HG03039 (cell line): ENCODE data around the gene BIRC6.
A peak's percentile ranks its signal among the peaks of the same experiment; 100 is the strongest.
"Not testable (repeated sequence)": the region's sequence is repeated elsewhere in the genome, so short reads cannot be mapped to it uniquely, and the experiment has no call there.

Experiments
- ATAC-seq: cut with Tn5 transposase; IDR thresholded peaks from one replicate; pipeline ENCODE4 v1.9.1; 2021; ENCODE audit warnings: mild to moderate bottlenecking, moderate library complexity; ENCODE audit not compliant: unreplicated experiment

BIRC6 gene

DNA sequence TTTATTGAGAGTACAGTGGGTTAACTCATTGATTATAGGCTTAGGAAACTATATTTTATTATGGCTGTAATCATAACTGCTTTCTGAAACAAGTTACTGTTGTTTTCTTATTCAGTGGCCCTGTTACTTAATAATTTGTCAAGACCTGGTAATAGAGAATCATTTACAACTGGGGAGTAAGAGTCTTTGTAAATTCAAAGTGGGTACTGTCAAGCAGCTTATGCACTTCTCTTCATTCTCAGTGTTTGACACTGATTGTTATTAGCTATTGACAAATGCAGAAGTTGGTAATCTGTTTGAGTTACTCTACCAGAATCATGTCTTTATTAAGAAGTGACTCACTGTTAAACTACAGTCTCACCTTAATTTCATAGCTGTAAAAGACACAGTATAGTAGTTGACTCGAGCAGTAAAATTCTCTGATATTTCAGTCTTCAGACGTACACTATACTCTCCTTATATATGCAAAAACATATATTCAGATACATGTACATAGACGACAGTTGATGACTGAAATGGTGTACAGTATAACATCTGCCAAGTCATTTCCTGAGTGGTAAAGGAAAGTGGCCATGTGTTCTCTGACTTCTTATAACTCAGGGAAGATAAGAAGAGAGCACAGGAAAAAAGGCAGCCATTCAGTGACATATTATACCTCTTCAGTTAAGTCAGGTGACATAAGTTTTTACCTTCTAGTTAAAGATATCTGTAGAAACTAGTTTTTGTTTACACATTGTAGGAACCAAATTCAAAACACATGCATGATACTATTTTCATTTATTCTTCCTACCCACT lies 235.0 kb downstream of the BIRC6 start:
- ATAC-seq: peak; percentile 74

DNA sequence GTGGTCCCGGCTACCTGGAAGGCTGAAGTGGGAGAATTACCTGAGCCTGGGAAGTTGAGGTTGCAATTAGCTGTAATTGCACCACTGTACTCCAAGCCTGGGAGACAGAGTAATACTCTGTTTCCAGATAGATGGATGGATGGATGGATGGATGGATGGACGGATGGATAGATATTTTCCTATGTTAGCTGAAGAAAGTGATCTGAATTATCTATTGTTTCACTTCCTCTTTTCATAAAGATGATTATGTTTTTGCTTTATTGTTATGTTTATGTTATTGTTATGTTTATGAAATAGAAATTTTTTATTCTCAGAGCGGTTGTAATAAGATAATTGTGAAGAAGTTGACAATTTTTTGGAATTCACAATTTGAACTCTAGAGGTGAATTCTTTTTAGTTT lies 237.8 kb downstream of the BIRC6 start:
- no peak for ATAC-seq

DNA sequence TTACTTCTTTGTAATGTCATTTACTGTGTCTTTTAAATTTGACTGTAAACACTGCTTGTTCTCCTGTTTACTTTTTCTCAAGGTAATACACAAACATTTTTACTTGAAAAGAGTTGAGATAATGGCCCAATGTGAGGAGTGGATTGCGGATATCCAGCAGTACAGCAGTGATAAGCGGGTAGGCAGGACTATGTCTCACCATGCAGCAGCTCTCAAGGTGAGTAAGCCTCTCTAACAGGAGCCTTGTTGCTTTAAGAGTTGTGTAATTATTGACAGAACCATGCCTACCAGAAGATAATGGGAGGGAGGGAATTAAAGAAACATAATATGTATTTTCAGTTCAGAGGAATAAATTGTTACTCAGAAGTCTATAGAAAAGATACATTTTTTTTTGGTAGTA lies 254.5 kb downstream of the BIRC6 start:
- no peak for ATAC-seq

DNA sequence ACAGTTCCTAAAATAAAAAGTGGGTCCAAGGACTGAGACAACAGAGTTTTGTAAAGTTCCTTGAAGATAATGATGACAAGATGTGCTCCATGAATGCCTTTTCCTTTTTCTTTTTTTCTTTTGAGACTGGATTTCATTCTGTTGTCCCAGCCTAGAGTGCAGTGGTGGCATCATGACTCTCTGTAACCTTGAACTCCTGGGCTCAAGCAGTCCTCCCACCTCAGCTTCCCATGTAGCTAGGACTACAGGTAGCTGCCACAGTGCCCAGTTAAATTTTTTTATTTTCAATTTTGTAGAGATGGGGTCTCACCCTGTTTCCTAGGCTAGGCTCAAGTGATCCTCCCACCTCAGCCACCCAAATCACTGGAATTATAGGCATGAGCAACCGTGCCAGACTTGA lies 254.9 kb downstream of the BIRC6 start:
- no peak for ATAC-seq

DNA sequence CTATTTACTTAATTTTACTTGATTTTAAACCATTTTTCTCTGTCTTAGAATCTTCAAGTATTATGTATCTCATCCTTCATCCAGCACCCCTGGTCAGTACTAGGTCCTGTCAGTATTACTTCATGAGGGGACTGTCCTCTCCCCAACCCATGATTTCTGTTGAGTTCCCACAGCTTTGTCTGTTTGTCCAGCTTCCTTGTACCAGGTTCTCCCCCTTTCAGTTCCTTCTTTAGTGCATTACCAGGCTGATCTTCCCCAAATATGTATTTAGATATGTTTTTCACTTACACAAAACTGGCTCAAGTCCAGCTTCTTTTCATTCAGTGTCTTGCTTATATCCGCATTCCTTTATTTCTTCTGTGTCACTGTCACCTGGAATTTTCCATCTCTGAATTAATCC lies 257.3 kb downstream of the BIRC6 start:
- no peak for ATAC-seq

DNA sequence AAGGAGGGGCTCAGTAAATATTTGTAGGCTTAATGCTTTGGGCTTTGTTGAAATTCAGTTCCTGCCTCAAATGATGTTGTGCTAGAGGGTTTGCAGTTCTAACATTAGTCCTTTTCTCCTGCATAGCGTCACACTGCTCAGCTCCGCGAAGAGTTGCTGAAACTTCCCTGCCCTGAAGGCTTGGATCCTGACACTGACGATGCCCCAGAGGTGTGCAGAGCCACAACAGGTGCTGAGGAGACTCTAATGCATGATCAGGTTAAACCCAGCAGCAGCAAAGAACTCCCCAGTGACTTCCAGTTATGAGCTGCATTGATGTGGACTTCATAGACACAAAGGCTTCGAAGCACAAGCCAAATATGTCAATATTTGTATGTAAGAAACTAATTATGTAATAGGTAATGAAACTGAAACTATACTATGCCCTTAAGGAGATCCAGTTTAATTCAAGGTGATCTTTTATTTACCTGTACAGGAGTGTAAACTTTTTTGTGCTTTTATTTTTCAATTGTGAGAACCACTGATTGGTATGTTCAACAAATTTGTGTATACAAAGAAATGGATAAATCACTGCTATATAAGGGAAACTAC lies 260.9 kb downstream of the BIRC6 start:
- ATAC-seq: no peak

DNA sequence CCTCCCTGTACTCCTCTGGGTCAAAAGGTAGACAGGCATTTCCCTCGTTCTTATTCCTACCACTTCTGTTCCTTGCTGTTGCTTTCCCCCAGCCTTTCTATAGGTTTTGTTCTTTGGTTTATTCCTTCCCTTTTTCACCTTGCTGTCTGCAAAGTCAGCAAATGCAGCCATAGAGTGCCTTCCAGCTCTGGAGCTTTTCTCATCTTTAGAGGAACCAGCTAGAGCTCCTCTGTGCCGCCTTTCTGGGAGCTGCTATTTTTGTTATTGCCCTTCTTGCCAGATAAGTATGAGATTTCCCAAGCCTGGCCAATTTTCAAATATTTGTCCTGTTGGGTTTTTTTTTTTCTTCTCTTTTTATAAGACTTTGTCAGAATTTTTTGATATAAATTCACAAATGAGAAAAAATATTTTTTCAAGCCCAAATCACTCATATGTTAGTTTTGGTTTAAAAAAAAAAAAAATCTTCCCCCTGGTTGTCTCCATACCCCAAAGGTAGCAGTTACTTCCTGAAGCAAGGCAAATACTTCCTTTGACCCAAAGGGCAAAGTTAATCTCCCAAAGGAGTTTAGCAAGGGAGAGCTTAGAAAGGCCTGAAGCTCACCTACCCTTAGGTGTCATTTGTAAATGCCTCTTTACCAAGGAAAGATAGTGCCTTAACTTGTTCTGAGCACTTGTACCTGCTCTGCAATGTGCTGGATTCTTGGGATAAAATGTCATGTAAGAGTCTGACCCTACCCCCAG lies 265.9 kb downstream of the BIRC6 start:
- no peak for ATAC-seq

DNA sequence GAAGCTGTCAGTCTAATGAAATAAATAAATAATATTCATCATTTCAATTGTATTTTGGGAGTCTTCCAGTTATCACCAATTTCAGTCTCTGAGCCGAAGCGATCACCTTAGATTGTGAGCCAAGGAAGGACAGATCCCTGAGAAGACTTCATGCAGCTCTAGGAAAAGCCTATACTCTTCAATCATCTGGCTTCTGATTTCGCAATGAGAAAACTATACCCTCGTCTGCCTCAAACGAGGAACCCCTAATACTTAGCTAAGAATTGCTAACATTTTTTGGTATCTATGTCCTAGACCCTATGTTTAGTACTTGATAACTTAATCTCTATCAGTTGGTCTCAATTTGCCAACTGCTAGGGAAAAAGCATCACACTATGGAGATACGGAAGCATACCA lies 266.5 kb downstream of the BIRC6 start:
- no peak for ATAC-seq

DNA sequence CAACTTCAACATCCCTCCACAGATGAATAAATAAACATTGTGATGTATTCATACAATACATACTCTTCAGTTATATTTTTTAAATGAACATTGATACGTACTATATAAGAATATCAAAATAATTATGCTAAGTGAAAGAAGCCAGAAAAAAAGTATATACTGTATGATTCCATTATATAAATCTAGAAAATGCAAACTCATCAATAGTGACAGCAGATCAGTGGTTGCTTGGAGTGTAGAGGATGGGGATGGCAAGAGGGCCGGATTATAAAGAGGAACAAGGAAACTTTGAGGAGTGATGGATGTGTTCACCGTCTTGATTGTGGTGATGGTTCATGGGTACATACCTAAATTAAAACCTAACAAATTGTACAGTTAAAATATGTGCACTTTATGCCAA lies 268.0 kb downstream of the BIRC6 start:
- no peak for ATAC-seq

DNA sequence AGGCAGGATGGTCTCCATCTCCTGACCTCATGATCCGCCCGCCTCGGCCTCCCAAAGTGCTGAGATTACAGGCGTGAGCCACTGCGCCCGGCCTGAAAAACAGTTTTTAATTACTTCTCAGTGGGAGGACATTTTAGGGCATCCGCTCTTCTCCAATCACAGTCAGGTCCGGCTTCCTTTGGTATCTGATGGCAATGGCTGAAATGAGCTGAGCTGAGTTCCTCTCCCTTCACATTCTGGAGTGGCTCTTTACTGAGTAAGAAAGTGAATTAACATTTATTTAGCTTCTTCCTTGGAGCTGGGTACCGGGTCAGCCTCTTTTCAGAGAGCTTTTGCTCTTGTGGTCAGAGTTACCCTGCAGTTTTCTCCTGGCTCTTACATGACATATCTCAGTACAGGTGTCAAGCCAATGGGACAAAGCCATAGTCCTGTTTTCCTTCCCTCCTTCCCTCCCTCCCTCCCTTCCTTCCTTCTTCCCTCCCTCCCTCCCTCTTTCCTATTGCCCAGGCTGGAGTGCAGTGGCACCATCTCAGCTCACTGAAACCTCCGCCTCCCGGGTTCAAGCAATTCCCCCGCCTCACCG lies 269.9 kb downstream of the BIRC6 start:
- no peak for ATAC-seq

DNA sequence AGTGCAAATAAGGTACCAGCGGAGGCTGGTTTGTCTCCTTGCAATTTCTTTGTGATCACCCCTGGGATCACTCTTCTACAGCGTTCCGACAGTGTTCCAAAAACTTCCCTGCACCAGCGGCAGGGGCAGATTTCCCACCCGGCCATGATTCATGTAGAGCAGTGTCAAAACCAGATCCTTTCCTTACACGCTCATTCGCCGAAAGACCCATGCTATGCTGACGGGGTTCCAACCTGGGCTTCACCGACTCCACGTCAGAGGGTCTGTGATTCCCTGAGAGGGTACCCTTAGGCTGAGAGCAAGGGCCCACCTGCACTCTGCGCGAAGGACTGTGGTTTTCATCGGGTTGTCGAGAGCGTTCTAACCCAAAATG lies 270.6 kb downstream of the BIRC6 start:
- peak; percentile 31 for ATAC-seq

DNA sequence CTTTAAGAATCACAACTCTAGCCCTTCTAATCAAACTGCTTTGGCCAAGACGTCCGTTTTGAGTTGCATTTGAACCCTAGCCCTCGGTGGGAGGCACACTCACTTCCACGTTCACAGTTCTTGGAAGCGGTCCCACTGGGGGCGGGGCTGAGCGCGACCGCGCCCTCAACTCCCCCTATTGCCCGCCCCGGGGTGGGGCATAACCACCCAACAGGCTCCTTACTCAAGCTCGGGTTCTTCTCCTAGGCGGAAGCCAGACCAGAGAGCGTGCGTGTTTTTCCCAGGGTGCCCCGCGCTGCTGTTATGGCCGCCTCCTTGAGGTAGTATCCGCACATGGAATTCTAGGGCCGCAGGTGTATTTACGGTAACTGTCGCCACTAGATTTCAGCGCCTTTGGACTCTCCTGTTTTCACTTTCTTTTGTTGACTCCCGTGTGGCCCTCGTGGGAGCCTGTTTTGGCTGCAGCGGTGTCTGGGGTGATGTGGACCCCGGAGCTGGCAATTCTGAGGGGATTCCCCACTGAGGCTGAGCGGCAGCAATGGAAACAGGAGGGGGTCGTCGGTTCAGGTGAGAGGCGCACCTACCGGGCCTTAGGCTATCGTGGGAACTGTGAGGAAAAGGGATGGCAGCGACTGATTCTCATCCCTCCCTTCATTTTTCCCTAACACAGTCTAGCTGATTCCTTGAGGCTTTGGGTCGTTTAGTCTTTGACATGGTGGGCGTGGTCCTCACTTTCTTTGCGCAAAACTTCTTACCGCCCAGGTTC lies 271.2 kb downstream of the BIRC6 start, which contains the start of gene TTC27:
TSS of gene TTC27 (plus strand) at position 237 of the 766 bp plus-strand sequence. CDS start at position 480, 243 bp downstream.
- peak; percentile 100 for ATAC-seq

DNA sequence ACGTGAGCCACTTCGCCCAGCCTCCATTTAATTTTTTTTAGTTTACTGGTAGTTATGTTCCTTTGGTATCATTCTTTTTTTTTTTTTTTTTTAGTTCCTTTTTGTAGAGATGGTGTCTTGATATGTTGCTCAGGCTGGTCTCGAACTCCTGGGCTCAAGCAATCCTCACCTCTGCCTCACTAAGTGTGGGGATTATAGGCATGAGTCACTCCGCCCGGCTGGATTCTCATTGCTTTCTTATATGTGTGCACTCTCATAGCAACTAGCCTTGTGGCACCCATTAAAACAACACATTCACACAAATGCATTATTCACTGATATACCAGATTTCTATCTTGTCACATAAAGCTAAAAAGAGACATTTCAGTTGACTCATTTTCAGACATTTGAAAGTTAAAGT lies 275.3 kb downstream of the BIRC6 start:
- ATAC-seq: no peak

DNA sequence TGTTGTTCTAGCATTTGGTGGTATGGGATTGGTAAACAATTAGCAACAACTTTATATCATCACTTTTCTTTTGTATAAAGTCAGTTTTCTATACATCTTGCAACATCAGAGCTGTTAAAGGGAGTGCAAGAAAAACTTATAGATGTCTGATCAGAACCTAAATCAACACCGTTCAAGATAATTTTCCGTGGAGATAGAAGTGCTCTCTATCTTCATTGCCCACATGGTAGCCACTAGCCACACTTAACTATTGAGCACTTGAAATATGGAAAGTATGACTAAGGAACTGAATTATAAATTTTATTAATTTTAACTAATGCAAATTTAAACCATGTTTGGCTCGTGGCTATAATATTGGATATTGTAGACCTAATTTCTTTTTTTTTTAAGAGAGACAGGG lies 276.2 kb downstream of the BIRC6 start:
- no peak for ATAC-seq

DNA sequence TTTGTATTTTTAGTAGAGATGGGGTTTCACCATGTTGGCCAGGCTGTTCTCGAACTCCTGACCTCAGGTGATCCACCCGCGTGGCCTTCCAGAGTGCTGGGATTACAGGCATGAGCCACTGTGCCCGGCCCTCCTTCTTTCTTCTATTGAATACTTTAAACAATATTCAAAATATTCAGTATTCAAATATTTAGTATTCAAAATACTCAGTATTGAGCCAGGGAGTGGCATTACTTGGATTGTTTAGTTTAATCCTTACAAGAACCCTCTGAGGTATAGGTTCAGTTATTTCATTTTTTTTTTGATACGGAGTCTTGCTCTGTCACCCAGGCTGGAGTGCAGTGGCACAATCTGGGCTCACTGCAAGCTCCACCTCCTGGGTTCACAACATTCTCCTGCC lies 281.7 kb downstream of the BIRC6 start:
- ATAC-seq: not testable (repeated sequence)

DNA sequence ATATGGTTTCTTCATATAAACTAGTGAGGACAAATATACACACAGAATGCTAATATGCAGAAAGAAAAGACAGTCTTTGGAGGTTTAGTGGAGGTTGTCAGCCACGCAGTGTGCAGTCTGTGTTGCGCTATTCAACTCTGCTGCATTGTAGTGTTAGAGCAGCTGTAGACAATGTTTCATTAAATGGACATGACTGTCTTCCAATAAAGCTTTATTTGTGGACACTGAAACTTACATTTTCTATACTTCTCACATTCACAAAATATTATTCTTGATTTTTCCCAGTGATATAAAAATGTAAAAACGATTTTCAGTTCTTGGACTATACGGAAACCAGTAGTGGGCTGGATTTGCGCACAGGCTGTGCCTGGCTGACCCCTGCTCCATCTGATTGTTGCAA lies 284.4 kb downstream of the BIRC6 start:
- ATAC-seq: no peak

DNA sequence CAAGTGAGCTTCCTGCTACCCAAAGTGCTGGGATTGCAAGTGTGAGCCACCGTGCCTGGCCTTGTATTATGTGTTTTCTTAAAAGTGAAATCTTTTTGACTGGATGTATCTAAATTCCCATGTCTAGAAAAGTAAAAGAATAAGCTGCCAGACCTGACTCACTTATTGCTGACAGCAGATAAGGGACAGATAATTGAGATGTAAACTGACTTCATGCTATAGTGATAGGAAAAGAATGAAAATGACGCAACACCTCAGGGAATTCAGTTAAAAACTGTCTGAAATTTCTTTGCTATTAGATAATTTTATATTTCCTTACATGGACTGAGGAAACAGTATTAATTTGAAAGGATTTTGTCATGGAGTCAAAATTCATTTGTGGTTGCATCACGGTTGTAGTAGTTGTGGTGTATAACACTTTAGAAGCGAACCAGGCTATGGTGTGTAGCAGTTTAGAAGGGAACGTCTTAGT lies 290.4 kb downstream of the BIRC6 start:
- no peak for ATAC-seq

DNA sequence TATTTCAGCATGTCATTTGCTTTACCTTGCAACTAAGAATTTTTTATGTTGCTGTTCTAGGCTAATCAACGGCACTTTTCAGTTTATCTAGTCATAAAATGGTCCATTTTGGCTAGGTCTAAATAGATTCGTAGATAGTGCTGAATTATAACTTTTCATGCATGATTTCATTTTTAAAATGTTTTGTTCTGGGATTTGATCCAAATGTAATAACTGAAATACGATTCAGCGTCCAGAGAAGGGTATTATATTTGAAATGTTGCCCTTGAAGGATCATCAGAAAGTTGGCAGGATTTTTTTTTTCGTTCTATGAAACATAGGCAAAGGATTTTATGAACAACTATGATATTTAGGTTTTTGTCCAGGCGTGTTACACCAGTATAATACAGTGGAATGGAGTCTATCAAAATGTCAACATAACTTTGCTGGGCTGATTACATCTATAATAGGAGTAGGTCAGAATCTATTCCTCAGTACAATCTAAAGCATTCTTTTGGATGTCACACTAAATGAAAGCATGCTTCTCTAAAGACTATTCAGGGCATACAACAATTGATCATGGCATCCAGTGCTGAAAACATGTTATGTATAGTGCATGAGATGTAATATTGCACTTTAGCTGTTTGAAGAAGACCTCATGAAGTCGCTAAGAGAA lies 295.9 kb downstream of the BIRC6 start:
- ATAC-seq: no peak

DNA sequence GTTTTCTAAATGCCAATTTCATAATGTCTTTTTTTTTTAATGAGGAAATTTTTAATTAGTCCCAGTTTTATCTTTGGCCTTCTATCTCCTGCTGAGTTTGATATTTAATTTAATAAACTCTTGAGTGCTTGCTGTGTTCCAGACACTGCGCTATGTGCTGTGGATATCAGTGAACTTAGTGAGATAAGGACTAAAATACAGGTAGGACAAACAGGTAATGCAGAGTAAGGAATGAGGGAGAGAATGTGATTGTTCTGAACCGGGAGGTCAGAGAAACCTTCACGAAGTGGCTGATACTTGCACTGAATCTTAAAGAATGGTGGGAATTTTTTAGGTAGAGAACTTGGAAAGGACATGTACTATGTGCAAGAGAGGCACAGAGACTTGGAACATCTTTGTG lies 299.2 kb downstream of the BIRC6 start:
- ATAC-seq: no peak

DNA sequence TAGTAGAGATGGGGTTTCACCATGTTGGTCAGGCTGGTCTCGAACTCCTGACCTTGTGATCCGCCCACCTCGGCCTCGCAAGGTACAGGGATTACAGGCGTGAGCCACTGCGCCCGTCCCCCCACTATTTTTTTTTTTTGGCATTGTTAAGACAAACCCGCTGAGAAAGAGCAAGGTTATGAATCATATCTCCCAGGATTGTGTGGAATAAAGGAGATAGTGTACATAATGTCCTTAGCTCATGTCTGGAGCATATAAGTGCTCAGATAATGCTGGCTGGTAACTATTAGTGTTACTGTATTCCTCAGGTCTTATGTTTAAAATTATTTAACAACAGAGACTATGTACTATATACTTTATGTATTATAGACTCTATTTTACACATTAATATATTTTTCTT lies 307.0 kb downstream of the BIRC6 start:
- ATAC-seq: no peak
